HepG2 (cell line): Measurements from ENCODE around the gene TMEM14C. TPM values are rescaled to one million over a fixed set of nuclear protein-coding genes. Genes with fewer than 3 reads are reported as not detected.

ENCODE experiments used
- BORCS8-MEF2B ChIP-seq: sonication (generic); formaldehyde crosslinking; IDR thresholded peaks from 2 replicates; pipeline ENCODE4 v1.8.0; 2022; ENCODE audit warnings: mild to moderate bottlenecking, missing genetic modification reagents
- FOSL1 ChIP-seq: sonication (generic); formaldehyde crosslinking; IDR thresholded peaks from 2 replicates; pipeline ENCODE4 v1.9.0; 2021; ENCODE audit warnings: missing genetic modification reagents, borderline replicate concordance
- GZF1 ChIP-seq: sonication (generic); formaldehyde crosslinking; IDR thresholded peaks from 2 replicates; pipeline ENCODE4 v1.5.1; 2020; ENCODE audit warnings: mild to moderate bottlenecking, missing genetic modification reagents
- PCBP2 ChIP-seq: fragments of 200-400 bp; formaldehyde crosslinking; optimal IDR thresholded peaks from 2 replicates; pipeline ENCODE3; 2018; ENCODE audit warnings: low read length, low read depth; ENCODE audit not compliant: poor library complexity, severe bottlenecking
- POLR2AphosphoS2 ChIP-seq: IDR thresholded peaks from 2 replicates; pipeline ENCODE4 v1.6.1; 2011; ENCODE audit warnings: low read depth, low read length, improper control_type of control experiment
- POLR2AphosphoS5 ChIP-seq: IDR thresholded peaks from 2 replicates; pipeline ENCODE4 v1.6.1; 2012; ENCODE audit warnings: low read depth, low read length
- PPARG ChIP-seq: conservative IDR thresholded peaks from 2 replicates; pipeline ENCODE4 v1.6.1; 2016; ENCODE audit warnings: missing biosample characterization, missing genetic modification reagents
- SOX13 ChIP-seq, 3 experiments: fragments of 450-650 bp in 1 of 3; sonication (generic) in 1 of 3; formaldehyde crosslinking in 1 of 3; IDR thresholded peaks in 2 of 3; conservative IDR thresholded peaks in 1 of 3; 2 replicates each; pipeline versions ENCODE4 v1.5.0 to v1.6.1; 2016 to 2020; ENCODE audit warnings: antibody characterized with exemption in 1 of 3, mild to moderate bottlenecking in 1 of 3, missing compliant biosample characterization in 1 of 3, missing genetic modification reagents in 1 of 3, moderate library complexity in 1 of 3
- ZBED4 ChIP-seq: sonication (generic); formaldehyde crosslinking; IDR thresholded peaks from 2 replicates; pipeline ENCODE4 v1.4.0; 2020; ENCODE audit warnings: missing genetic modification reagents, borderline replicate concordance
- ZNF235 ChIP-seq: sonication (generic); formaldehyde crosslinking; IDR thresholded peaks from 2 replicates; pipeline ENCODE4 v1.8.1; 2023; ENCODE audit warnings: mild to moderate bottlenecking, missing genetic modification reagents, borderline replicate concordance
- ZNF274 ChIP-seq: sonication (generic); formaldehyde crosslinking; IDR thresholded peaks from 2 replicates; pipeline ENCODE4 v1.5.1; 2020; ENCODE audit warnings: mild to moderate bottlenecking, missing genetic modification reagents
- ZNF737 ChIP-seq: sonication (generic); formaldehyde crosslinking; IDR thresholded peaks from 2 replicates; pipeline ENCODE4 v1.5.0; 2020; ENCODE audit warnings: missing genetic modification reagents, mild to moderate bottlenecking, borderline replicate concordance
- ZNF816 ChIP-seq: sonication (generic); formaldehyde crosslinking; IDR thresholded peaks from 2 replicates; pipeline ENCODE4 v1.8.0; 2022; ENCODE audit warnings: missing genetic modification reagents, mild to moderate bottlenecking, borderline replicate concordance
- ZNF878 ChIP-seq: sonication (generic); formaldehyde crosslinking; IDR thresholded peaks from 2 replicates; pipeline ENCODE4 v1.8.1; 2023; ENCODE audit warnings: mild to moderate bottlenecking, missing genetic modification reagents, moderate library complexity
- polyA plus RNA-seq, 8 experiments: library from polyadenylated mRNA; depleted of rRNA in 3 of 8; stranded (reverse) in 7 of 8; unstranded in 1 of 8; fragments of >200 nt; fragmentation: Illumina TruSeq in 4 of 8; extraction: Trizol in 4 of 8; gene quantifications; 2 replicates each; pipeline versions ENCODE4 v1.2.1 to v1.2.3, GENCODE V29; 2011 to 2016; ENCODE audit warnings: low read depth in 4 of 8, missing spikeins in 1 of 8, mixed read lengths in 1 of 8; ENCODE audit not compliant: insufficient read depth in 1 of 8
- total RNA-seq, 5 experiments: library from RNA; depleted of rRNA; stranded (reverse); fragments of >200 nt; fragmentation: Illumina TruSeq; extraction: Trizol; gene quantifications; 2 replicates each; pipeline ENCODE4 v1.2.3, GENCODE V29; 2016; ENCODE audit warnings: low read depth in 1 of 5
- TF ChIP-seq, protein P1 (sequence below): sonication (generic); formaldehyde crosslinking; IDR thresholded peaks from 2 replicates; pipeline ENCODE4 v1.9.0; 2021; ENCODE audit warnings: mild to moderate bottlenecking, missing genetic modification reagents
- TF ChIP-seq, protein P2 (sequence below): sonication (generic); formaldehyde crosslinking; IDR thresholded peaks from 2 replicates; pipeline ENCODE4 v1.4.0; 2020; ENCODE audit warnings: mild to moderate bottlenecking, missing genetic modification reagents

TMEM14C gene
- total and polyA plus RNA-seq, 2 of the 13 experiments (the other 11 are each of a cell fraction or from before 2014, with no cell fraction given) = 184 TPM

- TF ChIP-seq ZBED4 (CRISPR knock-in tag) (peak; percentile 89), PCBP2 (no peak), ZNF235 (CRISPR knock-in tag) (peak; percentile 94), BORCS8-MEF2B (CRISPR knock-in tag) (peak; percentile 80), POLR2AphosphoS2 (peak; percentile 74; the same call in 1 of the 2 replicates), FOSL1 (CRISPR knock-in tag) (0 out of 2 replicates have a peak, but pooled peaks have one; percentile 6), POLR2AphosphoS5 (peak; percentile 97), SOX13 (IDR thresholded peaks at IDR 0.05) (peak; percentile 55; the same call in 1 of the 2 replicates), SOX13 (CRISPR knock-in tag; conservative IDR thresholded peaks at IDR 0.05 in 1 of 2, IDR thresholded peaks at IDR 0.05 in 1 of 2) (peak in 1 of 2 experiments; percentile 64; a peak in 2 of 4 replicates), ZNF274 (CRISPR knock-in tag) (0 out of 2 replicates have a peak, but pooled peaks have one; percentile 48), ZNF737 (CRISPR knock-in tag) (no peak), ZNF878 (CRISPR knock-in tag) (peak; percentile 51; the same call in 1 of the 2 replicates), PPARG (0 out of 2 replicates have a peak, but pooled peaks have one; percentile 39), GZF1 (CRISPR knock-in tag) (peak; percentile 58; the same call in 1 of the 2 replicates), ZNF816 (CRISPR knock-in tag) (peak; percentile 94; the same call in 1 of the 2 replicates)
- TF ChIP-seq, protein P1, sequence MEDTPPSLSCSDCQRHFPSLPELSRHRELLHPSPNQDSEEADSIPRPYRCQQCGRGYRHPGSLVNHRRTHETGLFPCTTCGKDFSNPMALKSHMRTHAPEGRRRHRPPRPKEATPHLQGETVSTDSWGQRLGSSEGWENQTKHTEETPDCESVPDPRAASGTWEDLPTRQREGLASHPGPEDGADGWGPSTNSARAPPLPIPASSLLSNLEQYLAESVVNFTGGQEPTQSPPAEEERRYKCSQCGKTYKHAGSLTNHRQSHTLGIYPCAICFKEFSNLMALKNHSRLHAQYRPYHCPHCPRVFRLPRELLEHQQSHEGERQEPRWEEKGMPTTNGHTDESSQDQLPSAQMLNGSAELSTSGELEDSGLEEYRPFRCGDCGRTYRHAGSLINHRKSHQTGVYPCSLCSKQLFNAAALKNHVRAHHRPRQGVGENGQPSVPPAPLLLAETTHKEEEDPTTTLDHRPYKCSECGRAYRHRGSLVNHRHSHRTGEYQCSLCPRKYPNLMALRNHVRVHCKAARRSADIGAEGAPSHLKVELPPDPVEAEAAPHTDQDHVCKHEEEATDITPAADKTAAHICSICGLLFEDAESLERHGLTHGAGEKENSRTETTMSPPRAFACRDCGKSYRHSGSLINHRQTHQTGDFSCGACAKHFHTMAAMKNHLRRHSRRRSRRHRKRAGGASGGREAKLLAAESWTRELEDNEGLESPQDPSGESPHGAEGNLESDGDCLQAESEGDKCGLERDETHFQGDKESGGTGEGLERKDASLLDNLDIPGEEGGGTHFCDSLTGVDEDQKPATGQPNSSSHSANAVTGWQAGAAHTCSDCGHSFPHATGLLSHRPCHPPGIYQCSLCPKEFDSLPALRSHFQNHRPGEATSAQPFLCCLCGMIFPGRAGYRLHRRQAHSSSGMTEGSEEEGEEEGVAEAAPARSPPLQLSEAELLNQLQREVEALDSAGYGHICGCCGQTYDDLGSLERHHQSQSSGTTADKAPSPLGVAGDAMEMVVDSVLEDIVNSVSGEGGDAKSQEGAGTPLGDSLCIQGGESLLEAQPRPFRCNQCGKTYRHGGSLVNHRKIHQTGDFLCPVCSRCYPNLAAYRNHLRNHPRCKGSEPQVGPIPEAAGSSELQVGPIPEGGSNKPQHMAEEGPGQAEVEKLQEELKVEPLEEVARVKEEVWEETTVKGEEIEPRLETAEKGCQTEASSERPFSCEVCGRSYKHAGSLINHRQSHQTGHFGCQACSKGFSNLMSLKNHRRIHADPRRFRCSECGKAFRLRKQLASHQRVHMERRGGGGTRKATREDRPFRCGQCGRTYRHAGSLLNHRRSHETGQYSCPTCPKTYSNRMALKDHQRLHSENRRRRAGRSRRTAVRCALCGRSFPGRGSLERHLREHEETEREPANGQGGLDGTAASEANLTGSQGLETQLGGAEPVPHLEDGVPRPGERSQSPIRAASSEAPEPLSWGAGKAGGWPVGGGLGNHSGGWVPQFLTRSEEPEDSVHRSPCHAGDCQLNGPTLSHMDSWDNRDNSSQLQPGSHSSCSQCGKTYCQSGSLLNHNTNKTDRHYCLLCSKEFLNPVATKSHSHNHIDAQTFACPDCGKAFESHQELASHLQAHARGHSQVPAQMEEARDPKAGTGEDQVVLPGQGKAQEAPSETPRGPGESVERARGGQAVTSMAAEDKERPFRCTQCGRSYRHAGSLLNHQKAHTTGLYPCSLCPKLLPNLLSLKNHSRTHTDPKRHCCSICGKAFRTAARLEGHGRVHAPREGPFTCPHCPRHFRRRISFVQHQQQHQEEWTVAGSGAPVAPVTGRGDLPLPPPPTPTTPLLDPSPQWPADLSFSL = 0 out of 2 replicates have a peak, but pooled peaks have one; percentile 14
- TF ChIP-seq, protein P2, sequence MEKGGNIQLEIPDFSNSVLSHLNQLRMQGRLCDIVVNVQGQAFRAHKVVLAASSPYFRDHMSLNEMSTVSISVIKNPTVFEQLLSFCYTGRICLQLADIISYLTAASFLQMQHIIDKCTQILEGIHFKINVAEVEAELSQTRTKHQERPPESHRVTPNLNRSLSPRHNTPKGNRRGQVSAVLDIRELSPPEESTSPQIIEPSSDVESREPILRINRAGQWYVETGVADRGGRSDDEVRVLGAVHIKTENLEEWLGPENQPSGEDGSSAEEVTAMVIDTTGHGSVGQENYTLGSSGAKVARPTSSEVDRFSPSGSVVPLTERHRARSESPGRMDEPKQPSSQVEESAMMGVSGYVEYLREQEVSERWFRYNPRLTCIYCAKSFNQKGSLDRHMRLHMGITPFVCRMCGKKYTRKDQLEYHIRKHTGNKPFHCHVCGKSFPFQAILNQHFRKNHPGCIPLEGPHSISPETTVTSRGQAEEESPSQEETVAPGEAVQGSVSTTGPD (CRISPR knock-in tag) = 0 out of 2 replicates have a peak, but pooled peaks have one; percentile 18
Measured at GRCh38 chr6:10747251-10747972, 24.5 kb downstream of the TMEM14C start, which contains the start of gene TMEM14B (continued).
